Stimulated activated effector memory CD8-positive, alpha-beta T cell treated with anti-CD3 and anti-CD28 coated beads, Interleukin-12 subunit alpha, Interleukin-12 subunit beta, amount 100 ng/mL, for 72 hours (primary cell): Measurements from ENCODE around the gene DUS1L.

Experiments
- ATAC-seq: fragments of 150-1000 bp; cut with Tn5 transposase; 2 replicates; pipeline ENCODE4 v1.10.0; 2021
- DNase-seq, 2 donors: peaks; one replicate each; pipeline ENCODE4 v3.0.0; 2021 to 2022; ENCODE audit warnings: low spot score in 2 of 2
- H3K27ac Mint-ChIP-seq: one replicate; pipeline ENCODE4 v1.8.0; 2022; ENCODE audit warnings: mild to moderate bottlenecking, mixed read lengths
- H3K36me3 Mint-ChIP-seq: one replicate; pipeline ENCODE4 v1.8.0; 2022; ENCODE audit warnings: mild to moderate bottlenecking, mixed read lengths
- H3K4me1 Mint-ChIP-seq: one replicate; pipeline ENCODE4 v1.8.0; 2022; ENCODE audit warnings: mixed read lengths
- H3K4me3 Mint-ChIP-seq: one replicate; pipeline ENCODE4 v1.8.0; 2022; ENCODE audit warnings: mild to moderate bottlenecking, mixed read lengths
- H3K9me3 Mint-ChIP-seq: one replicate; pipeline ENCODE4 v1.8.0; 2022; ENCODE audit warnings: mixed read lengths

The DUS1L gene

DNA sequence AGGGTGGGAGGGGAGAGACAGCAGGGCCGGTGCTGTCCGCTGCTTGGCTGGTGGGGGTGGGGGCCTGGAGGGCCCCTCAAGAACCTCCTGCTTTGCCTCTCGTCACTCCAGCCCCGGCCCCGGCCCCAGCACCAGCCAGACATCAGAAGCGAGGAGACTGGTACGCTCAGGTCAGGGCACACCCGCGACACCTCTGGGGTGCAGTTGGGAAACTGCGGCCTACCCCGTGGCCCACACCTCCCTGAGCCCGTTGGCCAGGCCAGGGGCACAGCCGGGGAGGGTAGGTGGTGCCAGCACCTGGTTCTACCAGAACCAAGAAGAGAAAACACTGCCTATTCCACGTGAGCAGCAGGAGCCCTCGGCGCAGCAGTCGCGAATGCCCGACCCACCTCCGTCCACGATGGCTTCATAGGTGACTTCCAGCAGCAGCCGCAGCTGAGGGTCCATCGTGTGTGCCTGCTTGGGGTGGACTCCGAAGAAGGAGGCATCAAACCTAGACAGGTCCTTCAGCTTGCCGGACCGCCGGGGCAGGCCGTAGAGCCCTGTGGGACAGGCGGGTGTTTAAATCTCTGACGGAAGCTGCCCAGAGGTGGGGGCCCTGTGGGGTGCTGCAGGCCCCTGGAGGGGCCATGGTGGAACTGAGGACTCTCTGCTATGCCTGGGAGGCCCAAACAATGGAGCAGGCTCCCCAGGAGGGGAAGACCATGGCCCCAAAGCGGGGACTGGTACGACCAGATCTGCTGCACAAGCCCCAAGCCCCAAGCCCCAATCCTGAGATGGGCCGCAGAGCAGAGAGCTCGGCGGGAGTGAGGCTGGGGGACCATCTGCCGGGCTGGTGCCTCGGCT lies 29.6 kb upstream of the DUS1L start:
- ATAC-seq (no peak), DNase-seq (no peak)
- Mint-ChIP-seq H3K4me1 (peaks cover 22% of the 10 kb centered on the region), H3K9me3 (no peaks in the 10 kb centered on the region), H3K4me3 (peak overlapping the region; percentile 68), H3K27ac (no peak overlapping the region), H3K36me3 (peaks cover 77% of the 10 kb centered on the region)

DNA sequence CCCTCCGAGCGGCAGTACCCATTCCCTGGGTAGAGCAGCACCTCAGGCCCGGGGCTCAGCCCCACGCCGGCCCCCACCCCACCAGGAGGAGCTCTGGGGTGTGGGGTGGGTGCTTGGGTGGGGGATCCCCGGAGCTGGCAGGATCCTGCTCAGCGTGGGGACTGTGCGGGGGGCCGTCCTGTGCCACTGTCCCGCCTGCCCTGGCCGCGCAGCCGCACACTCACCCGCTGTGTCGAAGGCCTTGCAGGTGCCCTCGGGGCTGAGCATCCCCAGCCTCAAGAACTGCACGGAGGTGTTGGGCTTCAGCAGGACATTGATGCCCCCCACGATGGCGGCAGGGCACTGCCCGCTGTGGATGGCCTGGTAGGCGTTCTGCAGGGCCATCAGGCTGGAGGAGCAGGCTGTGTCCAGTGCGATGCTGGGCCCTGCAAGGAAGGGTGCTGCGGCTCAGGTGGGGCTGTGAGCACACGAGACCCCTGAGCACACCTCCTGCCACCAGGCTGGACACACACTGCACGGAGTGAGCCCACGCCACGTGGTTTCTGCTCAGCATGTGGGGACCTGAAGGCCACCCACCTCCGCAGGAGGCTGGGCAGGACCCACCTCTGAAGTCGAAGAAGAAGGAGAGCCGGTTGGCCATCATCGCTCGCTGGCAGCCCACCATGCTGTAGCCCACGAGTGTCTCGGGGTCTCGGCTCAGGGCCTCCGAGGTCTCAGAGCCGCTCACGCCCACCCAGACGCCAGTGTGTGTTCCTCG lies 27.6 kb upstream of the DUS1L start:
- Mint-ChIP-seq H3K36me3 (peaks cover 89% of the 10 kb centered on the region), H3K4me3 (no peak overlapping the region), H3K4me1 (peaks cover 15% of the 10 kb centered on the region), H3K9me3 (no peaks in the 10 kb centered on the region), H3K27ac (no peak overlapping the region)
- ATAC-seq (no peak), DNase-seq (no peak)

DNA sequence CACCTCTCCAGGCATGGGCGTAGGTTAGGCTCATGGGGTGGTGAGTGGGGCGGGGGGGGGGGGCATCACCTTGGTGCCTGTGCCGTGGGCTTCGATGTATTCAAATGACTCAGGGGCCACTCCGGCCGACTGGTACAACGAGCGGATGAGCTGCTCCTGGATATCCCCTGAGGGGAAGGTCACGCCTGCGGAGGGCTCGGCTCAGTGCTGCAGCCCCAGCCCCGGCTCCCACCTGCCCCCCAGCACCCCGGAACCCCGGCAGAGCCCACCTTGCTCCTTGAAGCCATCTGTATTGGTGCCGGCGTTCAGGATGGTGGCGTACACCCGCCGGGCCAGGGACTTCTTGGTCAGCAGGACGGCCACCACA lies 27.0 kb upstream of the DUS1L start:
- peaks cover 95% of the 10 kb centered on the region for H3K36me3 Mint-ChIP-seq
- no peaks in the 10 kb centered on the region for H3K9me3 Mint-ChIP-seq
- ATAC-seq (no peak), DNase-seq (no peak)
- H3K4me1 Mint-ChIP-seq, result peaks cover 15% of the 10 kb centered on the region
- H3K27ac Mint-ChIP-seq, result no peak overlapping the region
- H3K4me3 Mint-ChIP-seq, result no peak overlapping the region

DNA sequence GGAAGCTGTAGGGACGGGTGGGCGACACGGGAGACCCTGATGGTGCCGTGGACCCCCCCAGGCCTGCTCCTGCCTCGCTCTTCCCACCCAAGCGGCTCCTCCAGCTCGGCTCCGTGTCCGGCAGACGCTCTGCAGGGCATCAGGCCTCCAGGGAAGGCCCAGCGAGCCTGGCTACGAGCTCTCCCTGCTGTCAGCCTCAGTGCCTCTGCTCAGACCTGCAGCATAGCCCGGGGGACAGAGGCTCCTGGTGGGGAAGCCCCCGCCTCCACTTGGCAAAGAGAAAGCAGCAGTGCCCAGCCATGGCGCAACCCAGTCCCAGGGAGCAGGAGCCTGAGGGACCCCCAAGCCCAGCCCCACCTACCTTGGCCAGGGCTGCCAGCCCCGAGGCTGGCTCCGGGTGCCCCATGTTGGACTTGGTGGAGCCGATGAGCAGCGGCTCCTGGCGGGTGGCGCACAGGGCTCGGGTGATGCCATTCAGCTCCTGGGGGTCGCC lies 26.5 kb upstream of the DUS1L start:
- no peak overlapping the region for H3K4me3 Mint-ChIP-seq
- H3K9me3 Mint-ChIP-seq, result no peaks in the 10 kb centered on the region
- DNase-seq (no peak), ATAC-seq (no peak)
- no peak overlapping the region for H3K27ac Mint-ChIP-seq
- peaks cover 96% of the 10 kb centered on the region for H3K36me3 Mint-ChIP-seq
- H3K4me1 Mint-ChIP-seq, result peaks cover 15% of the 10 kb centered on the region

DNA sequence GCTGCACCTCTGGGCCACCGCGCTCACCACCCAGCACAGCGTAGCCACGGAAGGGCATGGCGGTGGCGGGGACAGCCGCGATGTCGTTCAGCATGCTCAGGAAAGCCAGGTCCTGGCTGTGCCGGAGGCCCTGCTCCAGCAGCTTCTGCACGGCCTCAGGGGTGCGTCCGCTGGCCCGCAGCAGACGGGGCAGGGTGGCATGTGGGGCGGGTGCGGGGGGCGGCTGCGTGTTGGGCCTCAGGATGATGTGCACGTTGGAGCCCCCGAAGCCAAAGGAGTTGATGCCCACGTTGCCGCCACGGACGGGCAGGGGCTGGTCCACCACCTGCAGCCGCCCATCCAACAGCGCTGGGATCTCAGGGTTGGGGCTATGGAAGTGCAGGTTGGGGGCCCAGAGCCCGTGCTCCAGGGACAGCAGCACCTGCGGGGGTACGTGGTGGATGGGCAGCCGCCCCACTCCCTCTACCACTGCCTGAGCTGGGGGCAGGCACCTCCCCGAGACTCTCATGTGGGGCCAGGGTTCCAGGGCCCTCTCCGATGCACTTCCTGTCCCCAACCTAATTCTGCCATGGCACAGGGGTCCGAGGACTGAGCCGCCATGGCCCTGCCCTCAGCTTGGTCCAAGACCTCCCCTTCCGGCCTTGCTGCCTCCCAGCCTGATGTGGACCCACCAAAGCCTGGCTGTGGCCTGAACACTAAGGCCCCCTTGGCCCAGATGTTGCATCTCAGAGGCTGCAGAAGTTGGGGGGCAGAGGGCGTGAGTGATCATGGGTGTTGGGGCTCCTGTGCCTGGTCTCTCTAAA lies 25.9 kb upstream of the DUS1L start:
- no peak overlapping the region for H3K27ac Mint-ChIP-seq
- DNase-seq (no peak), ATAC-seq (no peak)
- H3K36me3 Mint-ChIP-seq, result peaks cover 96% of the 10 kb centered on the region
- no peaks in the 10 kb centered on the region for H3K9me3 Mint-ChIP-seq
- H3K4me1 Mint-ChIP-seq, result peaks cover 12% of the 10 kb centered on the region
- H3K4me3 Mint-ChIP-seq, result no peak overlapping the region

DNA sequence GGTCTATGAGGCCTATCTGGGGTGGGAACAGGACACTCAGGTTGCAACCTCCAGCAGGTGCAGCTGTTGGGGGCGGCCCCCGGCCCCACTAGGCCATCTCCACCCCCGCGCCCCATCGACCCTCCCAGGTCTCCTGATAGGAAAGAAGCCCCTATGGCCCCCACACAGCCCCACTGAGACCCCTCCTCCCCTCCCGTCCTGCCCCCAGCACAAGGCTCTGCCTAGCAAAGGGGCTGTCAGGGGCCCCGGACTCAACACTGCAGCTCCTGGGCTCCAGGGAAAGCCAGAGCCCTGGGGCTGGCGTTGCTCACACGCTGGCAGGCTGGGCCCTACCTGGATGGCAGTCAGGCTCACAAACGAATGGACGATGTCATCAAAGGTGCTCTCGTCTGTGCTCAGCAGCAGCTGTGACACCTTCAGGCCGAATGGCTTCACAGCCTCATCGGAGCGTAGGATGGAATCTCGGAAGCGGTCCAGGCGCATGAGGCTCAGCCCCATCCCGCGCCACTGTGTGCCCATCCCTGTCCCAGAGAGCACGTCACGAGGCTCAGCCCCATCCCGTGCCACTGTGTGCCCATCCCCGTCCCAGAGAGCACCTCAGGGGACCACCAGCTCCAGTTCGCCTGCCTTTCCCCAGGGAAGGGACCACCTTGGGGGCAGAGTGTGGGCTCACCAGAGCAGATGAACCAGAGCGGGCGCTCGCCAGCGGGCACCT lies 25.1 kb upstream of the DUS1L start:
- peaks cover 5% of the 10 kb centered on the region for H3K4me1 Mint-ChIP-seq
- no peak overlapping the region for H3K4me3 Mint-ChIP-seq

DNA sequence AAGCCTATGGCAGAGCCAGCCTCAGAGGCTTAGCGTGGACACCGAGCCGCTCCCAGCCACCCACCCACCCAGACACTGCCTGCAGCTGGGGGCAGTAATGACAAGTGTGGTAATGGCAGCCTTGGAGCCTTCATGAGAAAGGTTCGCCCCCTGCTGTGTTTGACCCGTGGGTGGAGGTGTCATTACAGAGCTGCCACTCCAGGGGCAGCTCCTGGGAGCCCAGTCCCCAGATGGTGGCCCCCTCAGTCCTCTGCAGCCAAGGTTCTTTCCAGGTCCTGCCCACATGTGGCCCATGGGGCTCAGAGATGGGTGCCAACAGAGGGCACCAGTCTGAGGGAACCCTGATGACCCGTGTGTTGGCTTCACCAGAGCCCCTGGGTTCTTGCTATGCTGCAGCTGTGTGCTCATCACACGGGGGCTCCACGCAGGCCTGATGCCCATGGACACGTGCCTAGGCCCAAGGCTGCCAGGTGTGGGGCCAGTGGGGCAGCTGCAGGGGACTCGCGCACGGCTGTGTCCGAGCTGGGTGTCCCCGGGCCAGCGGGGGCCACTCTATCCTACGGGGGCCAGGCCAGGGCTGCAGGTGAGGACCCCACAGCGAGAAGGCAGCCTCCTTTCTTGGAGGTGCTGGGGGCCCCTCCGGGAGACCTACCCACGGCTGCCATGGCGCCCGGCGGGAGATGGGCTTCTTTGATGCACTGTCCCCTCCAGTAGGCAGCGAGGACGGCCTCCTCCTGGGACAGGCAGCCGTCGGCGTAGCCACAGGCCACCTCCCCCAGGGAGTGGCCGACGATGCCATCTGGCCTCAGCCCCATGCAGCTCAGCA lies 24.3 kb upstream of the DUS1L start:
- peaks cover 92% of the 10 kb centered on the region for H3K36me3 Mint-ChIP-seq

More for the DNA sequence above, 25.1 kb upstream of the DUS1L start:
- ATAC-seq, result no peak
- no peaks in the 10 kb centered on the region for H3K9me3 Mint-ChIP-seq
- H3K36me3 Mint-ChIP-seq, result peaks cover 96% of the 10 kb centered on the region
- DNase-seq, result no peak
- no peak overlapping the region for H3K27ac Mint-ChIP-seq

DNA sequence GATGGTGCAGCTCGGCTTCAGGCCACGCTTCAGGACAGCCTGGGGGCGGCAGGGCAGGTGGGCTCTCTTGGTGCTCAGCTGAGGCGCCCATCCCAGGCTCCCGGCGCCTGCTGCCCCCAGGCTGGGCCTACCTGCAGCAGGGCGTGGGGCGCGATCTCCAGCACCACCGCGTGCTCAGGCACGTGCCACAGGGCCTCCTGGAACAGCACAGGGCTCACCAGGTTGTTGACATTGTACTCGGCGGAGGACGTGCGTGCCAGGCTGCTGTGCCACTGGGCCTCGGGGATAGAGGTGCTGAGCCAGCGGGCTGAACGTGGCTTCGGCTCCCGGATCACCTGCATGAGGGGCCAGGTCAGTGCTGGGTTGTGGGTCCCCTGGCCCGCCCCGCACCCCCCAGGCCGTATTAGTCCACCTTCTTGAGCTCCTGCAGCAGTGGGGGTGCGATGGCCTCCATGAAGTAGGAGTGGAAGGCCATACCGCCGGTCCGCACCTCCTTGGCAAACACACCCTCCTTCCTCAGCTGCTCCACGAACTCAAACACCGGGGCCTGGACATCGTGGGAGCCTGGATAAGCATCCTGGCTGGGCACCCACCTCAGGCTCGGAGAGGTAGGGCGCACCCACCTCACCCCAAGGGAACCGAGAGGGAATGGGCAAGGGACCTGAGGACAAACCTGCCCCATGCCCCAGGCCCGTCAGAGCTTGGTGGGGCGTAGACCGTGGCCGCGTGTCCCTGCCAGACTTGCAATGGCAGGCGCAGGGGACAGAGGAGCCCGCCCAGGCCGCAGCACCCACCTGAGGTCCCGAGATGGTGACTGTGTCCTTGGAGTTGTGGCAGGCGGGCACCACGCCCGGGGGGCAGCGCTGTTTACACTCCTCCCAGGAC lies 23.5 kb upstream of the DUS1L start:
- H3K27ac Mint-ChIP-seq, result no peak overlapping the region
- H3K36me3 Mint-ChIP-seq, result peaks cover 92% of the 10 kb centered on the region
- DNase-seq, result no peak
- H3K4me3 Mint-ChIP-seq, result no peak overlapping the region
- peaks cover 5% of the 10 kb centered on the region for H3K4me1 Mint-ChIP-seq
- H3K9me3 Mint-ChIP-seq, result no peaks in the 10 kb centered on the region
- ATAC-seq, result no peak

More for the DNA sequence above, 24.3 kb upstream of the DUS1L start:
- peaks cover 5% of the 10 kb centered on the region for H3K4me1 Mint-ChIP-seq
- H3K27ac Mint-ChIP-seq, result no peak overlapping the region
- no peaks in the 10 kb centered on the region for H3K9me3 Mint-ChIP-seq
- no peak for ATAC-seq
- H3K4me3 Mint-ChIP-seq, result no peak overlapping the region
- no peak for DNase-seq

DNA sequence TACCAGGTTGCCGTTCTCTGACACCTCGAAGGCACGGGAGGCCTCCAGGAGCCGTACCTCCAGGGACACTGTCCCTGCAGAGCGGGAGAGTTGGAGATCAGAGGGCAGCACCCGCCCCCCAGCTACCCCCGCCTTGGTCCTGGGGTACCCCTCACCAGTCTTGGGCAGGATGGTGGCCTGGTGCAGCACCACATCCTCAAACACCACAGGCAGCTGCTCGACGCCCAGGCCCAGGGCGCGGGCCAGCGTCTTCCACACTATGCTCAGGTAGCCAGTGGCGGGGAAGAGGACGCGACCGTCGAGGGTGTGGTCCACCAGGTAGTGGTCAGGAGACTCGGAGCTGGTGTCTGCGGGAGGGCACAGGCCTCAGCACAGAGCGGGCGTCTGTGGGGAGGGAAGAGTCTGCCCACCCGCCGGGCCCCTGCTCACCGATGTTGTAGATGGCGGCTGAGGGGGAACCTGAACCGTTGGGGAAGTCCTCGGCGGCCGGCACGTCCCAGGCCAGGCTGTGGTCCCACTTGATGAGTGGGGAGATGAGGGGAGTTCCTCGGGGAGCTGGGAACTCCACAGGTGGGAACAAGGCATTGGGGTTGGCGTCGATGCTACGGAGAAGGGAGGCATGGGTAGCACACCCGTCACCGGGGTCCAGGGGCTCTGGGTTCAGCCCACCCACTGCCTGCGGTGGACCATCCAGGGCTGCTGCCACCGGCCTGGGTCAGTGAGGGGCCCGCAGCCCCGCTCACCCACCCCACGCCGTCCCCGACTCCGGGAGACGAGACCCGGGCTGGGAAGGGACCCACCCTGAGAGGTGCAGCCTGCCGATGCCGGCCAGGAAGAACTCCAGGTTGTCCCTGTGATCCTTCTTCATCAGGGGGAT lies 22.6 kb upstream of the DUS1L start:
- Mint-ChIP-seq H3K9me3 (no peaks in the 10 kb centered on the region), H3K4me3 (no peak overlapping the region), H3K36me3 (peaks cover 92% of the 10 kb centered on the region), H3K27ac (no peak overlapping the region), H3K4me1 (peaks cover 1% of the 10 kb centered on the region)
- no peak for ATAC-seq
- no peak for DNase-seq

DNA sequence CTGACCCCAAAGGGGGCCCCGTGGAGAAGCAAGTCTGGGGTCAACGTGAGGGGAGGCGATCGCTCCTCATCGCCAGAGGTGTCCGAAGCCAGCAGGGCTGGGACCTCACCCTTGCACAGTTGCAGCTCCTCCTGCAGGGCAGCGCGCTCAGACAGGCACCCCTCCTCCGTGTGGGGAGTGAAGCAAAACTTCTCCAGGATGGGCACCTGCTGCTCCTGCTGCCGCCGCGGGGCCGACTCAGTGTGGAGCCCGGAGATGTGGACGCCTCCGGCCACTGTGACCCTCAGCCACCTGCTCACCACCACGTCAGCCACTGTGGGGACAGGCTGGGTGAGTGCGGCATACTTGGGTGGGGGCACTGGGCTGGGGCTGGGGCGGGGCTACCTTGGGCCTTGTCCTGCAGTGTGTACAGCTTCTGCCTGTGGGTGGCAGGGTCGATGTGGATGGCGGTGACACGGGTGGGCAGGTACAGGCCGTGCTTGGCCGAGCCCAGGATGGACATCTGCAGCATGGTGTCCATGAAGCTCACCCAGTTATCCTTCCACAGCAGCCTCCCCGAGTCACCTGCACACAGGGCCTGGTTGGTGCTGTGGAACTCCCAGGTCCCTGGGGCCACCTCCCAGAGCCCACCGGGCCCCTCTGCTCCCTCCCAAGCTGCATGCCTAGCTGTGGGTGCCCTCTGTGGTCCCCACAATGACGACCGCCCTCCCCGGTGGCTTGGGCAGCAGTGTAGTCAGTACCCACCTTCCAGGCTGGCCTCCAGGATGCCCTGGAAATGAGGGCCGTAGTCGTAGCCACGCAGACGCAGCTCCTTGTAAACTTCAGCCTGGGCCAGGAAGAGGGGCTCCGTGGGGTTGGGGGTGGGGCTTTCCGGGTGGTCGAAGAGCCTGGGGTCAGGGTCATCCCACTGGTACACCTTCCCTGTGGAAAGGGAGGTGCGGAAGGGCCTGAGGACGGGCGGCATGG lies 21.6 kb upstream of the DUS1L start:
- DNase-seq (no peak), ATAC-seq (no peak)
- no peak overlapping the region for H3K4me3 Mint-ChIP-seq
- no peak overlapping the region for H3K27ac Mint-ChIP-seq
- H3K36me3 Mint-ChIP-seq, result peaks cover 92% of the 10 kb centered on the region
- no peaks in the 10 kb centered on the region for H3K9me3 Mint-ChIP-seq
- H3K4me1 Mint-ChIP-seq, result no peaks in the 10 kb centered on the region

DNA sequence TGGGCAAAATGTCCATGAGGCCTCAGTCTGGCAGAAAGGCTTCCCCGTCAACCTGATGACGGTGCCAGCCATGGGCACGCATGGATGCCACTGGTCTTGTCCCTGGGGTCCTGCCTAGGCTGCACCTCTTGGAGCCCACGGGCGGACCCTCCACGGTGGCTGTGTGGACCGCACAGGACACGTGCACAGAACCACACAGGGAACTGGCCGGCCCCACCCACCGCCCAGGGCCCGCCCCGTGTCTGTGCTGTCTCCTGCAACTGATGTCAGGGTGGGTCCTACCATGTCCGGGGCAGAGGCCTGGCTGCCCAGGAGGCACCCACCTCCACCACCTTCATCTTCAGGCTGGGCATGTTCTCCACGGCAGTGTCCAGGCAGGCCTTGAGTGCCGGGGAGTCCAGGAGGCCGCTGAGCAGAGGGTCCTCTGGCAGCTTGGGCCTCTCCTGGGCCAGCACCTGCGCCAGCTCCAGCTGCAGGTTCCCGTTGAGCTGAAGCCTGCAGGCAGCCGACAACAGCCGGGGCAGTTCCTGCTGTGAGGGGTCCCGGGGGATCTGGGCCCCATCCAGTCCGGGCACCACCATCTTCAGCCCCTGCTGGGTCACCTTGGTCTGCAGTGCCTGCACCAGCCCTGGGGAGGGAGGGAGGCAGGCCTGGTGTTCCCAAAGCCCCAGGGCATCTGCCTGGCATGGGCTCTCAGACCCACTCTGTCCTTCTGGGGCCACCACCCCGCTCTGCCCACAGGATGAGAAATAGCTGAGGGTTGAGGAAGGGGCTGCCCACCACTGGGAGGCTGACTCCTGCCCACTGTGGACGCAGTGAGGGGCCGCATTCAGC lies 20.5 kb upstream of the DUS1L start:
- H3K4me1 Mint-ChIP-seq, result no peaks in the 10 kb centered on the region
- DNase-seq (no peak), ATAC-seq (no peak)
- H3K9me3 Mint-ChIP-seq, result no peaks in the 10 kb centered on the region
- H3K27ac Mint-ChIP-seq, result no peak overlapping the region
- peaks cover 90% of the 10 kb centered on the region for H3K36me3 Mint-ChIP-seq
- no peak overlapping the region for H3K4me3 Mint-ChIP-seq
